ELR (cell line): ENCODE measurements around the gene PTBP1.

Experiments
- DNase-seq: peaks from one replicate; pipeline ENCODE4 v3.0.0-alpha.2; 2015; ENCODE audit warnings: low read depth

Gene PTBP1

DNA sequence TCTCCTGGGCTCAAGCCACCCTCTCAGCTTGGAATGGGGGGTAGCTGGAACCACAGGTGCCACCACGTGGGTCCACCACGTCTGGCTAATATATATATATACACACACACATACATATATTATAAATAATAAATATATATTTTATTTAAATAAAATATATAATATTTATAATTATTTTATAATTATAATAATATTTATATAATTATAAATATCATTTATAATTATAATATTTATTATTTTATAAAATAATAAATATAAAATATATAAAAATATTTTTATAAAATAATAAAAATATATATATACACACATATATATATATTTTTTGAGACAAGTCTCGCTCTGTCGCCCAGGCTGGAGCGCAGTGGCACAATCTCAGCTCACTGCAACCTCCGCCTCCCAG is 57.3 kb downstream of the PTBP1 start:
- no peak for DNase-seq

DNA sequence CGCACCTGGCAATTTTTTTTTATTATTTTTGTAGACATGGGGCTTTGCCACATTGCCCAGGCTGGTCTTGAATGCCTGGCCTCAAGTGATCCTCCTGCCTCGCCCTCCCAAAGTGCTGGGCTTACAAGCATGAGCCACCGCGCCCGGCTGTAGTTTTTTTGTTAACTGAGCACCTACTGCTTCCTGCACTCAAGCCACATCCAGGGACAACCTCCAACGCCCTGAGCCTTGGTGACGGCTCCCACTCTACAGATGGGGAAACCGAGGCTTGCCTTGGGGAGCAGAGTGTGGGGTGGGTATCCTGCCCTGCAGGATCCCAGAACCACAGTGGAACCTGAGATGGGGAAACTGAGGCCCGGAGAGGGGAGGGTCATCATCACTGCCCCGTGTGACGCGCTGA is 57.9 kb downstream of the PTBP1 start:
- no peak for DNase-seq

GRCh38 chr19:855566-856120 is 58.4 kb downstream of the PTBP1 start:
- DNase-seq, result no peak

DNA sequence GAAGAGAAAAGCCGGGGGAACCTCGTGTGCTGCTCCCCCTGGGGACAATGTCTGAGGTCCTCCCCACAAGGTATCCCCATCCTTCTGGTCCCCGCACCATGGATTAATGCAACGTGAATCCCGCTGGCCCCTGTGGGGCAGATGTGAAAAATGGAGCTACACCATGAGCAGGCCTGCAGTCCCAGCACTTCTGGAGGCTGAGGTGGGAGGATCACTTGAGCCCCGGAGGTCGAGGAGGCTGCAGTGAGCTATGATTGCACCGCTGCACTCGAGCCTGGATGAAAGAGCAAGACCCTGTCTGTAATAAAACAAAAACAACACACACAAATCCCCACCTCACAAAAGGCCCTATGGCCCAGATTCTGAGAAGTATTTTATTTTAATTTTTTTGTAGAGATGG is 61.0 kb downstream of the PTBP1 start:
- DNase-seq, result no peak

DNA sequence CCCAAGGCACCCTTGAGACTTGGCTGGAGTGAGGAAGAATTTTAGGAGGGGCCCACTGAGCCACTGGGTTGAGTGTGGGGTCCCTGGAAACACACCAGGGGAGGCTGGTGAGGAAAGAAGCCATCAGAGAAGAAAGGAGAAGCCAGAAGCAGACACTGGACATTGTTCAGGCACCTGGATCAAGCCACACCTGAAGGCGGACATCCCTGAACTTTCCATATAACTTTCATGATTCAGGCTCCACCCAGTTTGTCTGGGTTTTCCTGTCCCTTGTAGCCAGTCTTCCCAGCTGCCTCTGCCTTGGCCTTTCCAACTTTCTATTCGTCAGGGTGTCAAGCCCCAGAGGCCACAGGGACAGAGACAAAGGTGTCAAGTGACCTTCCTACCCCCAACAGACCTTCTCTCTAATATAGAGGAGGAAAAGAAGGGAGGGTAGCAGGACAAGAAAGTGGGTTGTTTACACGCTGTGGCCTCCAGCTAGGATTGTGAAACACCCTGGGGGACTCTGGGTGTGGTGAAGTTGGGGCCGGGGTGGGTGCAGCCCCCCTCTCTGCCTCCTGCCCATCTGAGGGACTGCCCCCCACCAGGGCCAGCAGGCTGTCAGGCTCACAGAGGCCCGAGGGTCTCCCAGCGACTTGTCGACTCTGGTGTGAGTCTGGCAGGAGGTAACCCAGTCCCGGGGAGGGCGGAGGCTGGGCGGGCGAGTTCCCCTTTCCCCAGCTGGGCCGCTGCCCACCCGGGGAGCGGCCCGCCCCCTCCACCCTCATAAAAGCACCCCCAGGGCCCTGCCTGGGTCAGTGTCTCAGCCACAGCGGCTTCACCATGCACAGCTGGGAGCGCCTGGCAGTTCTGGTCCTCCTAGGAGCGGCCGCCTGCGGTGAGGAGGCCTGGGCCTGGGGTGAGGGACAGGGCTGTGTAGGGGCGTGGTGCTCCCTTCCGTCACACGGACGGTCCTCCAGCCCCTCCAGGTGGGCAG is 61.9 kb downstream of the PTBP1 start, which contains the start of gene CFD:
TSS of gene CFD (plus strand) at position 797 of the 976 bp plus-strand sequence. CDS start at position 823, 26 bp downstream.
- no peak for DNase-seq

DNA sequence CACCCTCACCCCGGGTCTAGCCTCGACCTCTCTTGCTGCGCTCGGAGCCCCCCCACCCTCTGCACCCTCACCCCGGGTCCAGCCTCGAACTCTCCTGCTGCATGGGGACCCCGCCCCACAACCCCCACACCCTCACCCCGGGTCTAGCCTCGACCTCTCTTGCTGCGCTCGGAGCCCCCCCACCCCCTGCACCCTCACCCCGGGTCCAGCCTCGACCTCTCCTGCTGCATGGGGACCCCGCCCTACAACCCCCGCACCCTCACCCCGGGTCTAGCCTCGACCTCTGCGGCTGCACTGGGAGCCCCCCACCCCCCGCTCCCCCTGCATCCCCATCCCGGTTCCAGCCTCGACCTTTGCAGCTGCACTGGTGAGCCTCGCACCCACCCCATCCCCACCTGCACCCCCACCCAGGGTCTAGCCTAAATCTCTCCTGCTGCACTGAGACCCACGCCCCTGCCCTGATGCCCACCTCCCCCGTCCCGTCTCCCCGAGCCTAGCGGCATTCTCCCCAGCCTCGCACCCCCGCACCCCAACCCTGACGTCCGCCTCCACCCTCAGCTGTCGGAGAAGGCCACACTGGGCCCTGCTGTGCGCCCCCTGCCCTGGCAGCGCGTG is 64.0 kb downstream of the PTBP1 start:
- no peak for DNase-seq
